Measurements from ENCODE around the gene RXRB.
"Not testable (repeated sequence)": the region's sequence is repeated elsewhere in the genome, so short reads cannot be mapped to it uniquely, and the experiment has no call there.

The RXRB gene

GRCh38 chr6:33163540-33163939 lies 36.9 kb downstream of the RXRB start:
- no peak for DNase-seq (ENCODE audit: low read depth, low spot score)

GRCh38 chr6:33161354-33162331 lies 38.8 kb downstream of the RXRB start:
- no peak for DNase-seq (ENCODE audit: low read depth, low spot score)

GRCh38 chr6:33160728-33161344 lies 39.6 kb downstream of the RXRB start:
- DNase-seq (ENCODE audit: low read depth, low spot score): no peak

GRCh38 chr6:33160096-33160495 lies 40.4 kb downstream of the RXRB start:
- DNase-seq (ENCODE audit: low read depth, low spot score): no peak

GRCh38 chr6:33156964-33157363 lies 43.5 kb downstream of the RXRB start:
- DNase-seq (ENCODE audit: low read depth, low spot score): no peak

- DNase-seq (ENCODE audit: low read depth, low spot score): no peak
Measured at GRCh38 chr6:33156561-33156960, 43.9 kb downstream of the RXRB start.

GRCh38 chr6:33154349-33154748 lies 46.1 kb downstream of the RXRB start:
- DNase-seq (ENCODE audit: low read depth, low spot score): no peak

GRCh38 chr6:33151050-33151449 lies 49.4 kb downstream of the RXRB start:
- no peak for DNase-seq (ENCODE audit: low read depth, low spot score)

GRCh38 chr6:33150560-33150959 lies 49.9 kb downstream of the RXRB start:
- not testable (repeated sequence) for DNase-seq (ENCODE audit: low read depth, low spot score)

- no peak for DNase-seq (ENCODE audit: low read depth, low spot score)
Measured at GRCh38 chr6:33147807-33148666, 52.4 kb downstream of the RXRB start.

GRCh38 chr6:33144373-33144772 lies 56.1 kb downstream of the RXRB start:
- no peak for DNase-seq (ENCODE audit: low read depth, low spot score)
